GM12874 (cell line): ENCODE measurements around the gene MYLK4.

Experiments
- CTCF ChIP-seq: IDR thresholded peaks from 2 replicates; pipeline ENCODE4 v1.5.1; 2011; ENCODE audit warnings: low read depth, mild to moderate bottlenecking, control low read depth, low read length, moderate library complexity; ENCODE audit not compliant: insufficient read depth

MYLK4 gene

GRCh38 chr6:2639167-2639566 is 111.6 kb downstream of the MYLK4 start:
- no peak for TF ChIP-seq CTCF

- TF ChIP-seq CTCF, result no peak
Measured at GRCh38 chr6:2636672-2637071, 114.0 kb downstream of the MYLK4 start.

- TF ChIP-seq CTCF, result no peak
Measured at GRCh38 chr6:2635911-2636310, 114.8 kb downstream of the MYLK4 start.

GRCh38 chr6:2634139-2634964 is 116.4 kb downstream of the MYLK4 start:
- peak; percentile 98 for TF ChIP-seq CTCF

- no peak for TF ChIP-seq CTCF
Measured at GRCh38 chr6:2633736-2634135, 117.0 kb downstream of the MYLK4 start.

- TF ChIP-seq CTCF, result no peak
Measured at GRCh38 chr6:2632976-2633584, 117.6 kb downstream of the MYLK4 start.

GRCh38 chr6:2632368-2632767 is 118.4 kb downstream of the MYLK4 start:
- no peak for TF ChIP-seq CTCF
